H9 (cell line): ENCODE data around the gene PPP2R2B. TPM values are rescaled to one million over a fixed set of nuclear protein-coding genes. Genes with fewer than 3 reads are reported as not detected.

Experiments used
- DNase-seq: peaks from one replicate; pipeline ENCODE4 v3.0.0-alpha.2; 2017
- H2AFZ ChIP-seq: one replicate; pipeline ENCODE4 v1.6.1; 2013; ENCODE audit warnings: mild to moderate bottlenecking, low read length, control low read depth, moderate library complexity
- H2AK5ac ChIP-seq: 2 replicates; pipeline ENCODE4 v1.6.1; 2013; ENCODE audit warnings: low read length, control low read depth, mixed read lengths; ENCODE audit not compliant: insufficient read length
- H2BK120ac ChIP-seq: one replicate; pipeline ENCODE4 v1.6.1; 2013; ENCODE audit warnings: low read depth, mild to moderate bottlenecking, low read length, control low read depth, inconsistent platforms; ENCODE audit not compliant: poor library complexity, severe bottlenecking
- H2BK12ac ChIP-seq: 2 replicates; pipeline ENCODE4 v1.6.1; 2013; ENCODE audit warnings: low read length, control low read depth, mixed read lengths, low read depth; ENCODE audit not compliant: insufficient read length
- H2BK15ac ChIP-seq: 2 replicates; pipeline ENCODE4 v1.6.1; 2013; ENCODE audit warnings: low read depth, low read length, control low read depth
- H2BK20ac ChIP-seq: one replicate; pipeline ENCODE4 v1.6.1; 2013; ENCODE audit warnings: low read depth, mild to moderate bottlenecking, low read length, control low read depth, inconsistent platforms; ENCODE audit not compliant: poor library complexity, severe bottlenecking
- H2BK5ac ChIP-seq: 2 replicates; pipeline ENCODE4 v1.6.1; 2013; ENCODE audit warnings: low read length, control low read depth, mixed read lengths; ENCODE audit not compliant: insufficient read length
- H3K14ac ChIP-seq: 2 replicates; pipeline ENCODE4 v1.6.1; 2013; ENCODE audit warnings: low read length, control low read depth; ENCODE audit not compliant: insufficient read depth
- H3K18ac ChIP-seq: 2 replicates; pipeline ENCODE4 v1.6.1; 2013; ENCODE audit warnings: low read depth, mild to moderate bottlenecking, mixed read lengths, low read length, control low read depth; ENCODE audit not compliant: insufficient read length
- H3K23ac ChIP-seq: 2 replicates; pipeline ENCODE4 v1.6.1; 2013; ENCODE audit warnings: low read length, control low read depth, mixed read lengths, low read depth; ENCODE audit not compliant: insufficient read length
- H3K23me2 ChIP-seq: 2 replicates; pipeline ENCODE4 v1.6.1; 2013; ENCODE audit warnings: low read depth, mild to moderate bottlenecking, mixed read lengths, low read length, control low read depth; ENCODE audit not compliant: insufficient read length, poor library complexity, severe bottlenecking
- H3K27ac ChIP-seq: 2 replicates; pipeline ENCODE4 v1.5.1; 2013; ENCODE audit warnings: low read length, control low read depth, mixed read lengths, low read depth; ENCODE audit not compliant: insufficient read length
- H3K27me3 ChIP-seq: 2 replicates; pipeline ENCODE4 v1.6.1; 2013; ENCODE audit warnings: low read length, control low read depth, inconsistent platforms; ENCODE audit not compliant: insufficient read depth
- H3K4ac ChIP-seq: 2 replicates; pipeline ENCODE4 v1.6.1; 2013; ENCODE audit warnings: low read depth, mild to moderate bottlenecking, control low read depth, inconsistent platforms, low read length, moderate library complexity
- H3K4me1 ChIP-seq: 2 replicates; pipeline ENCODE4 v1.6.1; 2013; ENCODE audit warnings: low read length, control low read depth, inconsistent platforms; ENCODE audit not compliant: insufficient read depth
- H3K4me2 ChIP-seq: 2 replicates; pipeline ENCODE4 v1.6.1; 2013; ENCODE audit warnings: low read length, control low read depth, mixed read lengths; ENCODE audit not compliant: insufficient read length, insufficient read depth
- H3K56ac ChIP-seq: 2 replicates; pipeline ENCODE4 v1.6.1; 2013; ENCODE audit warnings: low read depth, mild to moderate bottlenecking, mixed read lengths, low read length, control low read depth; ENCODE audit not compliant: insufficient read length
- H3K79me1 ChIP-seq: 2 replicates; pipeline ENCODE4 v1.6.1; 2013; ENCODE audit warnings: low read depth, mild to moderate bottlenecking, moderate library complexity, low read length, control low read depth, inconsistent platforms; ENCODE audit not compliant: insufficient read depth, poor library complexity, severe bottlenecking
- H3K79me2 ChIP-seq: 2 replicates; pipeline ENCODE4 v1.6.1; 2013; ENCODE audit warnings: low read length, control low read depth, inconsistent platforms; ENCODE audit not compliant: insufficient read depth
- H3K9ac ChIP-seq: 2 replicates; pipeline ENCODE4 v1.6.1; 2013; ENCODE audit warnings: low read length, control low read depth, mixed read lengths; ENCODE audit not compliant: insufficient read length; ENCODE audit errors: extremely low read depth
- H3K9me3 ChIP-seq: one replicate; pipeline ENCODE4 v1.6.1; 2013; ENCODE audit warnings: low read depth, low read length, inconsistent platforms; ENCODE audit not compliant: control insufficient read depth
- H3T11ph ChIP-seq: one replicate; pipeline ENCODE4 v1.6.1; 2013; ENCODE audit warnings: mild to moderate bottlenecking, low read length, control low read depth, inconsistent platforms
- H4K20me1 ChIP-seq: one replicate; pipeline ENCODE4 v1.6.1; 2013; ENCODE audit not compliant: control insufficient read depth, insufficient read length, insufficient read depth
- H4K5ac ChIP-seq: 2 replicates; pipeline ENCODE4 v1.6.1; 2013; ENCODE audit warnings: low read depth, mild to moderate bottlenecking, mixed read lengths, low read length, control low read depth; ENCODE audit not compliant: insufficient read length
- H4K8ac ChIP-seq: replicated peaks from 2 replicates; pipeline ENCODE4 v1.6.1; 2013; ENCODE audit warnings: low read length, control low read depth, mixed read lengths, low read depth; ENCODE audit not compliant: insufficient read length
- H4K91ac ChIP-seq: 2 replicates; pipeline ENCODE4 v1.6.1; 2013; ENCODE audit warnings: low read depth, mild to moderate bottlenecking, moderate library complexity, mixed read lengths, low read length, control low read depth; ENCODE audit not compliant: insufficient read length
- H3K27ac Mint-ChIP-seq, 3 experiments: 2 replicates in 2 of 3; 3 replicates in 1 of 3; pipeline ENCODE4 v1.8.0; 2020 to 2021; ENCODE audit warnings: mixed read lengths in 3 of 3, mild to moderate bottlenecking in 1 of 3, moderate library complexity in 1 of 3
- H3K27me3 Mint-ChIP-seq: 2 replicates; pipeline ENCODE4 v1.8.0; 2021; ENCODE audit warnings: low read depth, mild to moderate bottlenecking, moderate library complexity, mixed read lengths
- H3K36me3 Mint-ChIP-seq, 3 experiments: 2 replicates in 2 of 3; 3 replicates in 1 of 3; pipeline ENCODE4 v1.8.0; 2020 to 2021; ENCODE audit warnings: low read depth in 3 of 3, mixed read lengths in 3 of 3; ENCODE audit not compliant: insufficient read depth in 1 of 3
- H3K4me1 Mint-ChIP-seq, 2 experiments: 2 replicates each; pipeline ENCODE4 v1.8.0; 2020; ENCODE audit warnings: mixed read lengths in 2 of 2
- H3K4me3 Mint-ChIP-seq, 2 experiments: 2 replicates in 1 of 2; 3 replicates in 1 of 2; pipeline ENCODE4 v1.8.0; 2020 to 2021; ENCODE audit warnings: mild to moderate bottlenecking in 2 of 2, mixed read lengths in 2 of 2, moderate library complexity in 1 of 2
- H3K9me3 Mint-ChIP-seq, 2 experiments: 2 replicates in 1 of 2; 3 replicates in 1 of 2; pipeline ENCODE4 v1.8.0; 2020; ENCODE audit warnings: mild to moderate bottlenecking in 2 of 2, mixed read lengths in 2 of 2, moderate library complexity in 1 of 2
- CTCF ChIP-seq: fragments of 200-600 bp; sonication (generic); conservative IDR thresholded peaks from 3 replicates; pipeline ENCODE4 v1.8.0; 2021; ENCODE audit warnings: antibody characterized with exemption, mild to moderate bottlenecking
- WGBS: extraction: QIAGEN DNeasy Blood & Tissue Kit; methylation state at CpG from one replicate; pipeline ENCODE4 v1.1.7; 2013; ENCODE audit warnings: missing lambda C conversion rate, low lambda C conversion rate, mixed read lengths; ENCODE audit not compliant: insufficient read length; ENCODE audit errors: extremely low coverage; 5-methylcytosine and 5-hydroxymethylcytosine counted together
- total RNA-seq: library from RNA; stranded (reverse); gene quantifications from 2 replicates; pipeline ENCODE4 v1.2.1, GENCODE V29; 2021

Gene PPP2R2B
- total RNA-seq, 1 experiment from 2014 or later, result 14.3 TPM

DNA sequence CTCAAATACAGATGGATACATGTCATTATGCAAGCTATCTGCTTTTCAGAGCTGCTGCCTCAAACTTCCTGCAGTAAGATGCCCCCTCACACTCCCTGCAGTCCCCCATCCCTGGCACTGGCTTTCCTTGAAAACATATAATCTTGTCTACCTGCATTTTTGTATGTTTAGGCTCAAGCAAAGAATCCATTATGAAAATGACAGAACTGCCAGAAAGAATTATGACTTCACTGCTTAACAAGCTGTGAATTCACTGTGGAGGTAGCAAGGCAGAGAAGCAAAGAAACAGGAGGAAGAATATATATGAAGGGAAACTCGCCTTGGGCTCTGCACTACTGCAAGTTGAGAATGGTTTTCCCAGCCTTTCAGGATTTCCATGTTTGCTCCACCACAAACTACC lies 39.4 kb upstream of the PPP2R2B start:
- Histone ChIP-seq H3K56ac (no peak overlapping the region), H2AK5ac (no peak overlapping the region), H3K27ac (no peak overlapping the region), H3K9me3 (no peaks in the 10 kb centered on the region), H3K27me3 (no peaks in the 10 kb centered on the region), H3K14ac (no peak overlapping the region), H4K8ac (no peak overlapping the region), H3K4me1 (no peaks in the 10 kb centered on the region), H3K4me2 (no peak overlapping the region), H2BK12ac (peak overlapping the region; percentile 82), H3K79me1 (no peaks in the 10 kb centered on the region), H3K9ac (no peak overlapping the region), H2BK20ac (no peak overlapping the region), H4K91ac (no peak overlapping the region), H3T11ph (no peak overlapping the region), H4K20me1 (no peaks in the 10 kb centered on the region), H2AFZ (peak overlapping the region; percentile 42), H3K18ac (no peak overlapping the region), H2BK15ac (peak overlapping the region; percentile 58; the same call in 1 of the 2 replicates), H3K4ac (no peak overlapping the region), H2BK5ac (no peak overlapping the region), H2BK120ac (peak overlapping the region; percentile 38), H3K23me2 (no peaks in the 10 kb centered on the region), H3K23ac (no peak overlapping the region), H4K5ac (no peak overlapping the region), H3K79me2 (no peaks in the 10 kb centered on the region)
- WGBS, result no CpG with 5 or more reads among the region's 1 CpG
- Mint-ChIP-seq H3K4me3 (no peak overlapping the region), H3K27ac (peak overlapping the region in 2 of 3 experiments; percentile 12 to 43; a peak in 3 of 7 replicates), H3K36me3 (no peaks in the 10 kb centered on the region), H3K9me3 (no peaks in the 10 kb centered on the region), H3K4me1 (peaks cover 17 to 30% of the 10 kb centered on the region in 2 experiments), H3K27me3 (no peaks in the 10 kb centered on the region; the same call in 1 of the 2 replicates)
- no peak for DNase-seq
- TF ChIP-seq CTCF, result no peak
